Left lung (tissue), 10 donors: Measurements from ENCODE around the gene HNF4A. TPM values are rescaled to one million over a fixed set of nuclear protein-coding genes. Genes with fewer than 3 reads are reported as not detected.

ENCODE experiments used
- ATAC-seq: fragments of 200-7000 bp; cut with Tn5 transposase; one replicate; pipeline ENCODE4 v1.9.1; 2020; ENCODE audit warnings: moderate library complexity
- DNase-seq, 4 donors: peaks; one replicate each; pipeline ENCODE4 v3.0.0-alpha.2; 2013 to 2020
- H3K27ac ChIP-seq, 2 donors: fragments of 200-600 bp; sonication (generic) in 1 of 2; one replicate each; pipeline versions ENCODE4 v1.5.0 to v1.8.0; 2020 to 2021
- H3K27me3 ChIP-seq, 2 donors: fragments of 200-600 bp; sonication (generic) in 1 of 2; one replicate each; pipeline versions ENCODE4 v1.5.0 to v1.8.0; 2020 to 2021
- H3K36me3 ChIP-seq, 2 donors: fragments of 200-600 bp; sonication (generic) in 1 of 2; one replicate each; pipeline versions ENCODE4 v1.5.0 to v1.8.0; 2020 to 2021
- H3K4me1 ChIP-seq, 2 donors: fragments of 200-600 bp; one replicate each; pipeline ENCODE4 v1.8.0; 2021
- H3K4me3 ChIP-seq, 2 donors: fragments of 200-600 bp; sonication (generic) in 1 of 2; one replicate each; pipeline versions ENCODE4 v1.5.0 to v1.8.0; 2020 to 2021; ENCODE audit warnings: mild to moderate bottlenecking in 1 of 2
- H3K9me3 ChIP-seq, 2 donors: fragments of 200-600 bp; sonication (generic) in 1 of 2; one replicate each; pipeline versions ENCODE4 v1.5.0 to v1.8.0; 2020 to 2021
- CTCF ChIP-seq, 2 donors: fragments of 200-600 bp; sonication (generic) in 1 of 2; IDR thresholded peaks; one replicate each; pipeline versions ENCODE4 v1.5.0 to v1.8.0; 2021; ENCODE audit warnings: antibody characterized with exemption in 2 of 2
- intact Hi-C, 2 donors: fragments of 100-400 bp; cut with DNase I; formaldehyde crosslinking; loops; one replicate each; pipeline versions ENCODE4 v1.11.2 to v1.14.2; 2022
- polyA plus RNA-seq, 6 donors: library from polyadenylated mRNA; unstranded; fragments of 120-200 nt; gene quantifications; one replicate each; pipeline ENCODE4 v1.2.1, GENCODE V29; 2013; ENCODE audit not compliant: insufficient read length in 6 of 6
- total RNA-seq, 2 donors: library from RNA; stranded (reverse); fragmentation: NEBNext Ultra II Directional; extraction: Animal tissue kit (Norgen Biotek cat#: 25700); gene quantifications; one replicate each; pipeline ENCODE4 v1.2.1, GENCODE V29; 2021
- donor health status: DM: no; HTN: yes; CAD: no.
- donor health status: DM: no; HTN: no; CAD: no.

The HNF4A gene
- total and polyA plus RNA-seq, 8 donors, result 0.21 to 3.5 (median 0.96) TPM

DNA sequence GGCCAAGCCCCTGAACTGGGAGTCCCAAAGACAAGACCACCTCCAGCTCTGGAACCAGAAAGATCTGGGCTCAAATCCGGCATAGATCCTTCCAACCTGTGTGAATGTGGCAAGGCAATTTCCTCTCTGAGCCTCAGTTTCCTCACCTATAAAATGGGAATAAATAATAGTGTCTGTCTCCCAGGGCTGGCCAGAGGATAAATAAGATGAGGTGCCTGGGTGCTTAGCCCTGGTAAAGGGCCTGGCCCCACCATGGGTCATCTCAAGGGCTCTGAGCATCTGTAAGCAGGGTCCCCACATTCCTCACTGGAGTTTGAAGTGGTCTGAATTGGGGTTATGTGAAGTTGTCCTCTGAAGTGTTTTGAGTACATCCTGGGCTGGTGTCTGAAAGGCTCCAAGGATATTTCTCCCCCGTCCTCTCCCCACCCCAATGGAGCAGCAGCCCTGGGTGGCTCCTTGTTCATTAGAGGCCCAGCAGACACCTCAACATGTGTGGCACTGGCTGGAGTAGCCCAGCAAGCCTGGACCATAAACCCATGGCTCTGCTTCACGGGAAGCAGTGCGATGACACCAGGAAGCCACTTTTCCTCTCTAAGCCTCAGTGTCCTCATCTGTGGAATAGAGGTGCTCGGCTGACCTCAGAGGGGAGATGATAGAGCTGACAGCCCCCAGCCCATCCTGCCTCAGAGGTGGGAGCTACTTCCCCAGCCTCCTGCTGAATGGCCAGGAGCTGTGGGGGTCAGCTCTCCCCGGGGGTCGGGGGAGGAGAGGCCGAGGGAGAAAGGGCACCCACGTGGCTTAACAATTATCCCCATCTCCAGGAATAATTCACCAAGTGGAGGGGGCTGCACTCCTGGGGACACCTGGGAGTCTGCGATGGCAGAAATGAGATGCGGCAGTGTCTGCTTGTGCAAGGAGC lies 48.0 kb downstream of the HNF4A start:
- no peaks in the 10 kb centered on the region for H3K4me1 ChIP-seq
- H3K9me3 ChIP-seq, result no peaks in the 10 kb centered on the region
- H3K4me3 ChIP-seq, result no peak overlapping the region
- TF ChIP-seq CTCF (IDR thresholded peaks at IDR 0.05), result no peak
- DNase-seq (no peak), ATAC-seq (no peak)
- H3K27me3 ChIP-seq, result no peaks in the 10 kb centered on the region
- intact Hi-C loops, result no loop called here
- H3K27ac ChIP-seq, result no peak overlapping the region
- H3K36me3 ChIP-seq, result no peaks in the 10 kb centered on the region

GRCh38 chr20:44404204-44405181 lies 49.0 kb downstream of the HNF4A start:
- no peak for TF ChIP-seq CTCF (IDR thresholded peaks at IDR 0.05)
- no peak for ATAC-seq
- intact Hi-C loops, result no loop called here
- no peak overlapping the region for H3K4me3 ChIP-seq
- no peak overlapping the region for H3K27ac ChIP-seq
- H3K27me3 ChIP-seq, result no peaks in the 10 kb centered on the region
- no peaks in the 10 kb centered on the region for H3K4me1 ChIP-seq
- DNase-seq, result no peak
- no peaks in the 10 kb centered on the region for H3K9me3 ChIP-seq
- H3K36me3 ChIP-seq, result no peaks in the 10 kb centered on the region

GRCh38 chr20:44405257-44405656 lies 49.8 kb downstream of the HNF4A start:
- intact Hi-C loops, result no loop called here
- no peak for TF ChIP-seq CTCF (IDR thresholded peaks at IDR 0.05)
- Histone ChIP-seq H3K4me3 (no peak overlapping the region), H3K4me1 (no peaks in the 10 kb centered on the region), H3K27ac (no peak overlapping the region), H3K27me3 (no peaks in the 10 kb centered on the region), H3K36me3 (no peaks in the 10 kb centered on the region), H3K9me3 (no peaks in the 10 kb centered on the region)
- DNase-seq (no peak), ATAC-seq (no peak)

DNA sequence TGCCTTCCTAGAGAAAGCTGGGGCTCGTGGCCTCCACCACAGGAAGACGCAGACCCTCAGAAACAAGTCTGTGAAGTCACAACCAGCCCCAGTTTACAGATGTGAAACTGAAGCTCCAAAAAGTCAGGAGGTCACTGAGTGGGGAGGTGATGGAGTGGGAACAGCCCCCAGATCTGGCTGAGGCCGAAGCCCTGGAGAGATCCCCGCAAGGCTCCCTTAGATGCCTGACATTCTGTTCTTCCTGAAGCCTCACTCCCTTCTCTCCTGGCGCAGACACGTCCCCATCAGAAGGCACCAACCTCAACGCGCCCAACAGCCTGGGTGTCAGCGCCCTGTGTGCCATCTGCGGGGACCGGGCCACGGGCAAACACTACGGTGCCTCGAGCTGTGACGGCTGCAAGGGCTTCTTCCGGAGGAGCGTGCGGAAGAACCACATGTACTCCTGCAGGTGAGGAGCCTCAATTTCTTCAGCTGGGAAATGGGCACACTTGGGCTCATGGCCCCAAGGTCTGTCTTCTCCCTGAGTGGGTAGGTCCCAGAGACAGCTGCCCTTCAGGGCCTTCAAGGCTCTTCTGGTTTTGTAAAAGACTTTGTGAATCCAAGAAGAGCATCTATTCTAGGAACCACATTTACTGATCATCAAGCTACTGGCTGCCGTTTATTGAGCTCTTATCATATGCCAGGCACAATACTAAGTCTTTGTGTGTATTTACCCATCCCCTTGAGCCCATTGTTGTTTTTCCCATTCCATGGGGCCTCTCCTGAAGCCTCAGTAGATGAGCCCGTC lies 50.5 kb downstream of the HNF4A start:
- intact Hi-C loops, result no loop called here
- no peaks in the 10 kb centered on the region for H3K9me3 ChIP-seq
- H3K4me3 ChIP-seq, result no peak overlapping the region
- no peaks in the 10 kb centered on the region for H3K27me3 ChIP-seq
- TF ChIP-seq CTCF (IDR thresholded peaks at IDR 0.05), result no peak
- H3K36me3 ChIP-seq, result no peaks in the 10 kb centered on the region
- DNase-seq (no peak), ATAC-seq (no peak)
- H3K27ac ChIP-seq, result no peak overlapping the region
- no peaks in the 10 kb centered on the region for H3K4me1 ChIP-seq
